NCI-H510A treated with DMSO at 0.1 percent for 48 hours (cell line): ENCODE measurements around the gene ALDH1L1.

Source experiments
- DNase-seq: peaks from one replicate; lab custom pipeline; 2025; lab: John Stamatoyannopoulos, UW

The ALDH1L1 gene

GRCh38 chr3:126194713-126195305 is 14.4 kb upstream of the ALDH1L1 start:
- DNase-seq = no peak

GRCh38 chr3:126191246-126191645 is 10.9 kb upstream of the ALDH1L1 start:
- no peak for DNase-seq

GRCh38 chr3:126187920-126188319 is 7.5 kb upstream of the ALDH1L1 start:
- DNase-seq = no peak

DNA sequence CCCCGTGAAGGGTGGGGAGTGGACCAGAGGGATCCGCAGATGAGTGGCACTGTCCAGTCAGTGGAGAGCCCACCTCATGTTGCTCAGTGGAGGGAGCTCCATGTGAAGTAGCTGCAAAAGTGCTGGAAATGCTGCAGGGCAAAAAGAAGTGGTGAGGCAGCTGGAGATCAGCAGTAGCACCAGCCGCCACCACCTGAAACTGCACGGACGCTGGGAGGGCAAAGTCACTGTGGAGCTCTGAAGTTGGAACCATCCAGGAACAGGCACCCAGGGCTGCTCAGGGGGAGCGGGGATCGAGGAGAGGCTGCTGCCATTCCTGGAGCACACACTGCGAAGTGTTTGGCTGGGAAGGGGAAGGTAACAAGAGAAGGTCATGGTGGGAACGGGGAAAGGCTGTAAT is 6.4 kb upstream of the ALDH1L1 start:
- no peak for DNase-seq

DNA sequence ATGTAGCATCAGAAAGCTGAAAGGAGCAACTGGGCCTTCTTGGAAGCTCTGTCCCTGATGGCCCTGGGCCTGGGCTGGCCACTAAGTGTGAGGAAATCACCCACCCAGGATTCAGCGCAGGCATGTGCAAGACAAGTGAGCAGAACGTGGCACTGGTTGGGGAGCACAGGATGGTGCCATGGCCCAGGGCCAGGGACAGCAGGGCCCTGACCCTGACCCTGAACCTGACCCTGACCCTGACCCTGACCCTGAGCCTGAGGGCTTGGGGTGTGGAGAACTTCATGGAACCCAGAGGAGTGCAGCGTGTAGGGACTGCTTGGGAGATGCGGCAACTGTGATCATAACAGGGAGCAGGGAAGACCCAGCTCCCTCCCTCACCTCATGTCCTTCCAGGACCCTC is 5.9 kb upstream of the ALDH1L1 start:
- no peak for DNase-seq

GRCh38 chr3:126184465-126185000 is 4.1 kb upstream of the ALDH1L1 start:
- no peak for DNase-seq

DNA sequence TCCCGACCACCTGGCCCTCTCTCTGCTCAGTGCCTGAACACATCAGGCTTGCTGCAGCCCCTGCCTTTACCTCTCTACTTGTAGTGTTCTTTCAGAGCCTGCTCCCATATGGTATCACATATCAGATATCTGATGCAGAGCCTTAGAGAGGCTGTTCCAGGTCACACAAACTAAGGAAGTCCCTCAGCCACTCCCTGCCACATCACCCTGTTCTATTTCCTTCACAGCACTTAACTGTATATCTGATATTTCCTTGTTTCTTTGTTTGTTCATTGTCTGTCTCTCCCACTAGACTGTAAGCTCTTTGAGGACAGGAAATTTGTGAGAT is 976 bp upstream of the ALDH1L1 start:
- DNase-seq = peak; percentile 6

- DNase-seq = no peak
Observed at GRCh38 chr3:126179825-126180476, 435 bp downstream of the ALDH1L1 start.

DNA sequence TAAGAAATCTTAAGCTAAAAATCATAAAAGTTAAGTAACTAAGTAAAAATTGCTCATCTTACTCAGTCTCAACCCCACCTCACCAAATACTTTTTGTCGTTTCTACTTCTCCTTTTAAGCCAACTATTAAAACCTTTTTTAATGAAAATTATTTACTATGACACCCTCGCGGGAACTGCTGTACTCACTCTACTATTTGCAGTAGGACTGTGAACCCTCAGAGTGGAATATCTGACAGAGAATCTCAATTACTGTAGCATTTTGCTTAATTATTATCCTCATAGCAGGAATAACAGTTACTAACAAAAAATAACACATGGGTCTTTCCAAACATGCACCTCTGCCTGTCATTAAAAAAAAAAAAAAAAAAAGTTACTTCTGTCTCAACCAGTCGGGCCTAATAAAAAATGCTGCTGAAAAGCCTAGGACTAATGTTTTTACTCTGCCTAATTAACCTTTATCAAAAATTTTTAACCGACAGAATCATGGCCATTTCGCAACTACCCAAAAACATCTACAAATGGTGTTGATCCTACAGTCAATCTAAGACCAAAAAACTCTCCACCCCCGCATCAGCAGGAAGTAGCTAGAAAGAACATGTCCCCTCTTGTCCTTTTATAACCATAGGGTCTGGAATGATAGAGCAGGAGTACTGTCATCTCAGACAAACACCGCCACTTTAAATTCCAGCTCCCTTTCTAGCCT is 10.2 kb downstream of the ALDH1L1 start:
- DNase-seq = no peak

GRCh38 chr3:126167566-126167965 is 12.8 kb downstream of the ALDH1L1 start:
- DNase-seq = no peak

GRCh38 chr3:126166009-126166408 is 14.4 kb downstream of the ALDH1L1 start:
- DNase-seq = no peak

DNA sequence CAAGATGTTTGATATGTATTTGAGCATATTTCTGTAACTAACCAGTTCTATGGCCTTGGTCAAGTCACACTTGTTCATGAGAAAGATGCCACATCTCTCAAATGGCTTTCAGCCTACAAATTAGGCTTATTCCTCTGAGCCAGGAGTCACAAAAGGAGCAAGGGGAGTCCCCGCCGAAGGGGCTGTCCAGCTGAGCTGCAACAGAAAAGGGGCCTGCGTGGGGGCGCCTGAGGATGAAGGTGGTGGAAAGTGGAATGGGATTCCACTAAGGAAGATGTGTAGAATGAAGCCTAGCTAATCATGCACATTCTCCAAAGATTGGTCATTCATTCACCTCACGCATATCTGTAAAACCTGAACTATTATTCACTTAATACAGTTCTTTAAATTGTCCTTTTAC is 19.1 kb downstream of the ALDH1L1 start:
- DNase-seq = no peak

GRCh38 chr3:126160243-126161210 is 19.9 kb downstream of the ALDH1L1 start:
- no peak for DNase-seq

- no peak for DNase-seq
Observed at GRCh38 chr3:126159476-126159875, 20.9 kb downstream of the ALDH1L1 start.

DNA sequence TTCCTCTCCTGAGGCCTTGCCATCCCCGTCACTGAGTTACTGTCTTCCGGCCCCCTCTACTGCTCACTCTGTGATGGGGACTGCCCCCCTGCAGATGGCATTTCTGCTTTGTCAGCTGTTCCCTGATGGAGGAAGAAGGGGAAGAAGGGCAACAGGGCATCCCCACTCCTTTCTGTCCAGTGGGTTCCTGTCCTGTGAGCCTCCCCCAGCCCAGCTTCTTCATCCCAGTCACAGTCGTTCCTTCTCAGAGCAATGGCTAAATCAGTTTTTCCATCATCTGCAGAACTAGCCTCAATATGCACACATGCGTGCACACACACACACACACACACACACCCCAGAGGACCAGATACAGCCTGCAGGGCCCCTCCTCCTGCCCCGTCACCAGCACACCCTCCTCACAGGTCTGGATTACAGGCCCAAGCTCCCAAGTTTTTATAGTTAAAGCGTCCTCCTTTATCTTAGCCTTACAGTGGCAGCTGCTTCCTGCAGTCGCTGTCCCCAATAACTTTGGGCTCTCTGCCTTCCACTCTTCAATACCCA is 21.4 kb downstream of the ALDH1L1 start:
- no peak for DNase-seq

DNA sequence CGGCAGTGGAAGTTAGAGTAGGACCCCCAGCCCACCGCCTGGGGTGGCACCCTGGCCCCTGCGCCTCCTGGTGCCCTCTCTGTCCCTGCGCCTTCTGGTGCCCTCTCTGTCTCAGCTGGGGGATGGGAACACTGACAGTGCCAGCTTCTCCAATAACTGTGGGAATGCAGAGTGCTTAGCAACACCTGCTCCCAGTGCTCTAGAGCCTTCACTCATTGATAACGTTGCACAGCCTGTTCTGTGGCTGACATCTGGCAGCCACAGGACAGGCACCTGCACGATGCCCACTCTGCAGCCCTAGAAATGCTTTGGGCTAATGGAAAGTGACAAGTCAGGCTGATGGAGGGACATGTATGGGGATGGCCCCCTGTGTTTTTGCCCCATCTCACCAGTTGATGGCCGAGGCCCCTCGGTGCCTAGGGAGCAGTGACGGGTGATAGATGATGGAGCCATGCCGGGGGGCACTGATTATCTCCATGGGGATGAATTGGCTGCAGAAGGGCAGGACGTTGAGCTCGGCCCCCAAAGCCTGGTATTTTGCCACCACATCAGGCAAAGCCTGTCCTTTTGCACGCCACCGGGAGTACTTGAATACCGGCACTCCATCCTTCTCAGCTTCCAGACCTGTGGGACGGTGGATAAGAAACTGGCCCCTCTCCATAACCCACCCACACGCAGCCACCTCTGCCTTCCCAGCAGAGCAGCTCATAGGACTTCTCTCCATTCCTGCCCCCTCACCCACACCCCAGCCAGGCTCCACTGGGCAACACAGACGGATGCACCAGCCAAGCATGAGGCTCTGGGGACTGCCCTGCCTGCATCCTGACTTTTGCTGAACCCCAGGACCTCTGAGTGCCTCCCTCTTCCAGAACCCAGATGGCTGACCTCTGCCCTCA is 22.1 kb downstream of the ALDH1L1 start:
- DNase-seq = peak; percentile 1

DNA sequence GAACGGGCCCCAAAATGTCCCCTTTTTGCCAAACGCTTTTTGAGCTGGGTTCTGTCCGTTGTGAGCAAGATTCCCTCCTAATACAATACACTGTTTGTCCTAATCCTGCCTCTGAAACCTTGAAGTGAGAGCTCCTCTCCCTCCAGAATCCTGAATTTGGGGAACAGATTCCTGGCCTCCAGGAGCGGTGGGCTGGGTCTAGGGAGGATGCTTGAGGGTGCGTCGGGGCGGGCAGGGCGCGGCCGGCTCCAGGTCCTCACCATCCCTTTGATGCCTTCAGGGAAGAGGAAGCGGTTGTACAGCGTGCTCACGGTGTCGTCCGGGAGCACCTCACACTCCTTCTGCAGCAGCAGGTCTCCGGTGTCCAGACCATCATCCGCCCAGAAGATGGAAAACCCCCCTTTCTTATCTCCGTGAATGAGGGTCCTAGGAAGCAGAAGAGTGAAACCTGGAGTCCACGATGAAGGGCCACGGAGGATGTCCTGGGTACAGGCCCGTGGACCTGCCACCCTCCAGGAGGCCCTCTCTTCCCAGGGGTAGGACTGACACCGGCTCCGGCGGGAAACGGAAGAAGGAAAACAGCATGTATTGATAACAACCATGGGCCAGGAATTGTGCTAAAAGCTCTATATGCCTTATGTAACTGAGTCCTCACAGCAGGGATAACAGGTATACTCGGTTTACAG is 23.2 kb downstream of the ALDH1L1 start:
- DNase-seq = no peak

GRCh38 chr3:126156468-126156867 is 23.9 kb downstream of the ALDH1L1 start:
- DNase-seq = no peak

GRCh38 chr3:126155819-126156218 is 24.6 kb downstream of the ALDH1L1 start:
- no peak for DNase-seq

GRCh38 chr3:126155280-126155640 is 25.1 kb downstream of the ALDH1L1 start:
- no peak for DNase-seq
